GM19397 (cell line): Measurements from ENCODE around the gene ENTHD1.
"Not testable (repeated sequence)": the region's sequence is repeated elsewhere in the genome, so short reads cannot be mapped to it uniquely, and the experiment has no call there.

ENCODE experiments used
- ATAC-seq: cut with Tn5 transposase; IDR thresholded peaks from one replicate; pipeline ENCODE4 v1.9.1; 2021; ENCODE audit warnings: mild to moderate bottlenecking, moderate library complexity; ENCODE audit not compliant: unreplicated experiment

ENTHD1 gene

DNA sequence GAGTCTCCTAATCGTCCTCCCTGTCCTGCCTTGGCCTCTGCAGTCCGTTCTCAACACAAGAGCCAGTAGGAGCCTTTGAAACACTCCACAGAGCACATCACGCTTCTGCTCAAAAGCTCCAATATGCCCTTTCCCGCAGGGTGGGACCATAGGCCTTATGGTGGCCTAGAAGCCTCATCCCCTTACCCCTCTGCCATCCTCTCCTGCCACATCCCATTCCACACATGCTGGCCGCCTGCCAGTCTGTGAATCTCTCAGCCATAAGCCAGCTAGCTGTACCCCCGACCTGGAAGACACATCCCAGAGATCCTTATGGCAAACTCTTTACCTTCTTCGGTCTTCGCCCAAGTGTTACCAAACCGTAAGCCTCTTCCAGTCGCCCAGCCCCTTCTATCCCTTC lies 157.8 kb downstream of the ENTHD1 start:
- no peak for ATAC-seq

DNA sequence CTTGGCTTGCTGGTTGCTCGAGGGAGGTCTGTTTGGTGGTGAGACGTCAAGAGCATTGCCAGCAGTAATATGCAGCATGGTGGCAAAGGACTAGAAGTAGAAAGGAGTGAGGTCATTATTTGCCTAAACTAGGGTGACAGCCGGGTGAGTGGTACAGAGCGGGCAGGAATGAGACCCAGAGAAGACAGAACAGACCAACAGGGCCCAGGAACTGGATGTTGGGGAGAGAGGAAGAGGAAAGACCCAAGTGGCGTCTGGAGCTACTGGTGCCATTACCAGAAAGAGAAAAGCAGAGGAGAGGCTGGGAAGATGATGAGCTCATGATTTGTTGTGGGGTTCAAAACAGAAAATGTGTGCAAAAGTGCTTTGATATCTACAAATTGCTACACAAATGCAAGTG lies 158.7 kb downstream of the ENTHD1 start:
- no peak for ATAC-seq

DNA sequence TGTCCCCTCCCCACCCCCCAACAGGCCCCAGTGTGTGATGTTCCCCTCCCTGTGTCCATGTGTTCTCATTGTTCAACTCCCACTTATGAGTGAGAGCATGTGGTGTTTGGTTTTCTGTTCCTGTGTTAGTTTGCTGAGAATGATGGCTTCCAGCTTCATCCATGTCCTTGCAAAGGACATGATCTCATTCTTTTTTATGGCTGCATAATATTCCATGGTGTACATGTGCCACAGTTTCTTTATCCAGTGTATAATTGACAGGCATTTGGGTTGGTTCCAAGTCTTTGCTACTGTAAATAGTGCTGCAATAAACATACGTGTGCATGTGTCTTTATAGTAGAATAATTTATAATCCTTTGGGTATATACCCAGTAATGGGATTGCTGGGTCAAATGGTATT lies 159.5 kb downstream of the ENTHD1 start:
- not testable (repeated sequence) for ATAC-seq

DNA sequence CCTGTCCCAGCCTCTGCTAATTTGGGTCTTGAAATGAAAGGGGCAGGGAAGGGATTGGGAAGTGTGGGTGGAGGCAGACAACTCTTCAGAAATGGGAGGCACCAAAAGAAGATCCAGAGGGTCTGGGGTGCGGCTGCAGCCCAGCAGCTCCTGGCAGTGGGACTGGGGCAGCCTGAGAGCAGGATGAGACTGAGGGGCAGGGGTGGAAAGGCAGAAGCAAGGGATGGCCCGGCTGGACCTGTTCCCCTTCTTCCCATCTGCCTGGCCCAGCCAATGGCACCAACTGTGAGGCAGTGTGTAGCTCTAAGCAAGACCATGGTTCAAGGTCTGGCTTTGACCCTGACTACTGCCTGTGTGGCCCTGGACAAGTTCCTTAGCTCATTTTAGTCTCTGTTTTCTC lies 160.4 kb downstream of the ENTHD1 start:
- ATAC-seq = no peak

DNA sequence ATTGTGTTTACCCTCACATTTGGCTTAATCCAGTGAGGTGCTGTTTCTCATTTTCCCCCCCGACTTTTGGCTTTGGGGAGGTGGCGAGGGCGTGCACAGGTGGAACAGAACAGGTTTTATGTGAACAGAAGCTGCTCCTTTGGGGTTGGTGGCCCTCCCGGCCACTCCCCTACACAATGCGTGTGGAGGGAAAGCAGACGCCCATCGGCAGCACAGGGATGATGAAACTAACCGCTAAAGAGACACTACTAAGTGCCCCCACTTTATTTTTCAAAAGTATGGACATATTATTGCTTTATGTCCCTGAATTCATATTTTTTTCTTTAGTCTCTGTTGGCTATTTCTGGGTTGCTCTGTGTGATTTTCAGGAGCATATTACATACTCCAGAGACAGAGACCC lies 160.9 kb downstream of the ENTHD1 start:
- ATAC-seq = no peak

DNA sequence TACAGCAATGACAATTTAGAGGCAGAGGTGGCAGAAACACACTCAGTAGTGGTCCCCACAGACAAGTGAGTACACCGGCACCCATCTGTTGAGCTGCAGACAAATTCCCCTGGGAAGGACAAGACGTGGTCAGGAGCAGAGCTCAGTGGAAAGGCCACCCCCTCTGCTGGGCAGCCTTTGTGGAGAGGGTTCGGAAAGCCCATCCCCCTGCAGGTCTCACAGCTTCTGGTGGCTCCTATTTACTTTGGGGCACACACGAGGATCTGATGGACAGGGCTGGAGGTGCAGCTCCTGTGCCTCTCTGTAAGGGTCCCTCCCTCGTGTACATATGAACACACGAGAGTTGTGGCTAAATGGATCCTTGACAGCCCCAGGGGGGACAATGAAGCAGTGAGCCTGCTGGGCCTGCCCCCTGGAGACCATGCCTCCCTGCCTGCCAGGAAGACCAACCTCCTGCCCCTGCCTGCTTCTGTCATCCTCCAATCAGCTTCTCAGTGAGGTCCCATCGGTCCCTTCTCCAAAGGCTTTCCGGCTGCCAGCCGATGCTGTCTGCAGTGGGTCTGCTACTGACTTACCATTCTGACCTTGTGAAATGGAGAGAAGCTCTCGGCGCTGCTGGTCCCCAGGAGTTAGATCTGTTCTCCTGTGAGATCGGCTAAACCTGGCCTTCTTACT lies 161.5 kb downstream of the ENTHD1 start:
- no peak for ATAC-seq

DNA sequence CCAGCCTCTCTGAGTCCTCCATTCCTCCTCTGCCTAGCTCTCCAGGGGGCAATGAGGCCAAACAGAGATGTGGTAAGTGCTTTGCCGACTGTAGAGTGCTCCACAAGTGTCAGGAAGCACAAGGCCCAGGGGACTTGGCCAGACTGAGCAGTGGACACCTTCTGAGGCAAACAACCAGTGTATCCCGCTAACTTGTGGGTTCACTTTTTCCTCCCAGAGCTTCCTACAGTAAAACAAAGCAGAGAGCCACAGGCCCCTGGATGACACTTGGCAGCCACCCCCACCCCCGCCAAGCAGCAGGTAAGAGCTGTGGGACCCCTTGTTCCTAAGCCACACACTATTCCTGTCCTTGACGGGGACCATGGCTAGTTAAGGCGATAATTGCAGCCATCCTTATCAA lies 162.1 kb downstream of the ENTHD1 start:
- no peak for ATAC-seq

DNA sequence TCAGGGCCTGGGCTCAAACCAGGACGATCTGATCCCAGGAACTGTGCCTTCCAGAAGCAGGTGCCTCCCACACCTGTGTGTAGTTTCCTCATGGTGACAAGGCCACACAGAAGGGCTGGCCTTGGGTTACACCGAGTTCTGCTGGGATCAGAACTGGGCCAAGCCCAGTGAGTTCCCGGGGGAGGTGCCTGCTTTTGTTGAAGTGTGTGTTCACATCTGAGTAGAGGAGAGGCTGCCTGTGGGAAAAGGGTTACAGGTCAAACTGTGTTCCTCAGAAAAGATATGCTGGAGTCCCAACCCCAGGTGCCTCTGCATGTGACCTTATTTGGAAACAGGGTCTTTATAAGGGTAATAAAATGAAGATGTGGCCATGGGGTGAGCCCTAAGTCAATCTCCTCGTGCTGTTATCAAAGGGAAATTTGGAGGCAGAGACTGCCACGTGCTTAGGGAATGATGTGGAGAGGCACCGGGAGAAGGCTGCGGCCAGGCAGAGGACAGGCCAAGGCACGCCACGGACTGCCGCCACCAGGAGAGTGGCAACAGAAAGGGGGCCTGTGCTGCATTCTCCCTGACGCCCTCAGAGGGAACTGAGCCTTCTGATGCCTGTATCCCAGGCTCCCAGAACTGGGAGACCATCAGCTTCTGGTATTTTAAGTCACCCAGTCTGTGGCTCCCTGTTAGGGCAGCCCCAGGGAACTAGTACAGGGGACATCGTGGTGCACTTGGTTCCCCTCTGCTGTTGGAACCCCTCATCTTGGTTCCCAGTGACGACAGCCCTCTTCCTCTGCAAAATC lies 164.2 kb downstream of the ENTHD1 start:
- ATAC-seq = no peak

DNA sequence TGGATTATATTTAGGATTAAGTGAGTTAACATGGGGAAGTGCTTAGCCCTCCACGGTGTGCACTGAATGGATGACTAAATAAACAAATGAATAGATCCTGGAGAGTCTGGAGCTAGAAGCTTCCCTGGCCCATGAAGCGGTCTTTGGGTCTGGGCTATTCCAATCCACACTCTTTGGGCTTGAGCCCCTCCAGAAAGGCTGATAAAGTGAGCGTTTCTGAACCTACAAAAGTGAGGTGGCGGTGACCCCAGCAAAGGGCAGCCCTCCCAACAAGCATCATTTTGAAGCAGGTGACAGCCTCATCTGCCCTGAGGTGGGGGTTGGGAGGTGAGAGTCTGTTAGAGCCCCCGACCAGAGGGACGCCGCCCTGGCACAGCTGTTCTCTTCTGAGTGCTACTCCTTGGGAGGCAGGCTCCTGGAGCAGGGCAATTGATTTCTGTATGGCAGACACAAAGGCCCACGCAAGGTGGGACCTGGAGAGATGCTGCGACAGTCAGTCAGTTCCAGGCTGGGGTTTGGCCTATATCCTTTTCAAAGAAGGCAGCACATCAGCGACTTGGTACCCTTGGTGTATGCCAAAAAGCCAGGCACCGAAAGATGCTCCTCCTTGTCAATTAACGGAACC lies 165.2 kb downstream of the ENTHD1 start:
- no peak for ATAC-seq

DNA sequence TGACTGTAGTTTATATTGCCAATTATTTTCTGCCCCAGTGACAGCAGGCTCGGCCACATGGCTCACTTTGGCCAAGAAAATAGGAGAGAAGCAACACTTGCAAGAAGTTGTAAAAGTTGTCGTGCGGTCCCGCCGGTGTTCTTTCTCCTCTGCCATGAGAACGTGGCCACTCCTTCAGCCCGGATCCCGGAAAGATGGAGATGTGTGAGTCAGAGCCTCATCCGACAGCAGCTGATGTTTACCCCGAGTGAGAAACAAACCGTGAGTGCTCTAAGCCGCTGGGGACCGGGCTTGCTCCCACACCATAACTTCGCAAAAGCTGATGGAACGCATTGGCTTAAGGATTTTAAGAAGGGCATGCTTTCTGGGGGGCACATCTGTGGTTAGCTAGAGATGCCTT lies 166.0 kb downstream of the ENTHD1 start:
- ATAC-seq = no peak

DNA sequence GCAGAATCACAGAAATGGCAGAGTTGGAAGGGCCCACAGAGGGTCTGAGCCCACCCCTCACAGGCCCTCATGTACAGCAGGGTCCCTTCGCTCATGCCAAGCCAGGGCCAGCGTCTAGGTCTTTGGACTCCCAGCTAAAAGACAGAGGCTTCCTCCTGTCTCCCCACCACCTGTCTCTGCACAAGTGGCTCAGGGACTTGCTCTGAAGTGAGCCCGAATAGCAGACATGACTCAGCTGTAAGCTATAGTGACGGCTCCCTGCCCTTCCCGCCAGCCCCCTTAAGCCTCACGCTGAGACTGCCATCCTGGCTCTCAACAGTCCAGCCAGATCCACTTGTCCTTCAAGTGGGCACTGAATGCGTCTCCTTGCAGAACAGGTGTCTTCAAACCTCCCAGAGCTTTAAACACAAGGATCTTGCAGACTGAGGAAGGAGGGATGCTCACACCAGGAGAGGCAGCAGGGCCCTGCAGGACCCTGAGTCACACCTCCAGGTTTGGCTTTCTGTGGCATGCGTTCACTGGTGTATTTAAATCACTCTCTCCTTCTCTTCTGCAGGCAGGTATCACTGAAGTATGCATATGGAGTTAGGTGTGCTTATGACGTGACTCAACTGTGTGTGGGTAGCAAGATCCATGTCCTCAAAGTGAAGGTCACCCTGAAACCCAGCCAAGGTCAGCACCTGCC lies 168.1 kb downstream of the ENTHD1 start:
- ATAC-seq = no peak

DNA sequence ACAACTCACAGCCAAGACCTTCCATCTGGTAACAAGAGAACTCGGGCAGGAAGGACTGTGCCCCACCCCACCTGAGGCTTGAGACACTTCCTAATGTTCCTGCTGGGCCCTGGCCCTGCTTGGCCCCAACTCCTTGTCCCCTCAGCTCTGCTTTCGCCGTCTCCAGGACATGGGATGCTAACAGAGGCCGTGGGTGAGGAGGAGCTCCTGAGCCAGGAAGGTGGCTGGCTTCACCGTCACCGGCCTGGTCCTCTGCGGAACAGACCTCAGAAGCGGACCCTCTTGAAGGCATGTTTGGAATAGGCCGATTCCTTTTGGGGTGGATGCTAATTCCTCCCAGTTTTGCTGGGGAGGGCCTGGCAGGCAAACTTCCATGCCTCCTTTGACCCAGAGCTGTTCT lies 168.7 kb downstream of the ENTHD1 start:
- no peak for ATAC-seq

DNA sequence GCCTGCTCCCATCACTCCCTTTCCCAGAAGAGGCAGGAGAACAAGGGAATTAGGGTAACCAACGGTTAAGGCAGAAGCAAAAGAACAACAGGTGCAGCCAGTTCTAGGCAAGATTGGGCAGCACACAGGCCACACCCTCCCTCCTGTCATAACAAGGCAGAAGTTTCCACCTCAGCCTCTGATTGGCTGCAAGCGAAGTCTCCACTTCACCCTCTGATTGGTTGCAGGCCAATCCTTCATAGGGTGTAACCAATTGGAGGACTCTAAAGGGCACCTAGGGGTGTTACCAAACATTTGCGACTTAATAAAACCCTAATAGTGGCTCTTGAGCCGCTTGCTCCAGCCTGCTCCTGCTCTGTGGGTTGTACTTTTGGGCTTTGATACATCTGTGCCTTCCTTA lies 169.2 kb downstream of the ENTHD1 start:
- ATAC-seq = no peak

DNA sequence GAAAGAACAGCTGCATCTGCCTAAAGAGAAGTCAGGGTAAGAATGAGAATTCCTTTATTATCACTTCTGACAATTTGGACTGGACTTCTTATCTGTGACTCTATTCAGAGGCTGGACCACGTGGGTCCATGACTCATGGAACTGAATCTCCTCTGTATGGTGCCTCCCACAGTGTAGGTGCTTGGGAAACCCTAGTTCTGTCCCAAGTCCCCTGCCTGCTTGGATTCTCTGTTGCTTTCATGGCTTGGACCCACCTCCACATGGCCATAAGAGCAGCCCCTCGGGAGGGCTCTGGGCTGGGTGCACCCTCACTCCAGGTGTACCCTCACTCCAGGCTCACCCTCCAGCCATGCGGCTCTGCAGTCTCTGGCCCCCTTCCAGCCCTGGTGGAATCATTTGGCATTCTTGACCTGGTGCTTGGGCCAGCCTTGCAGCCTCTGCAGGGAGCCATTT lies 169.6 kb downstream of the ENTHD1 start:
- no peak for ATAC-seq

DNA sequence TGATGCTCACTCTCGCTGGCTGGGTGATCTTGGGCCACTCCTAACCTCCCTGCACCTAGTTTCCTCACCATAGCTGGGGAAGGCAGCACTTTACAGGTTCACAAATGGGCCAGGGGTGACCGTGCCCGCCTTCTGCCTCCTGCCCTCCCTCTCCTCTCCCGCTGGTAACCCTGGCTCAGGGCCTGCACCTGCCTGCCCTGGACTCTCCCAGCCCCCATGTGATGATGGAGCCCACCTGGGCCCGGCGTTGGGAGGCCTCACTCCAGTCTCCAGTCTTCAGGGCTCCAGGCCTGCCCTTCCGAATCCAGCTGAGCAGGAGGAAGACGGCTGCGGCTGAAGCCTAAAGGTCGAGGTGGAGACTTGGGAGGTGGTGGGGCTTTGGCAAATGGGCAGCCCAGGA lies 170.1 kb downstream of the ENTHD1 start:
- no peak for ATAC-seq

DNA sequence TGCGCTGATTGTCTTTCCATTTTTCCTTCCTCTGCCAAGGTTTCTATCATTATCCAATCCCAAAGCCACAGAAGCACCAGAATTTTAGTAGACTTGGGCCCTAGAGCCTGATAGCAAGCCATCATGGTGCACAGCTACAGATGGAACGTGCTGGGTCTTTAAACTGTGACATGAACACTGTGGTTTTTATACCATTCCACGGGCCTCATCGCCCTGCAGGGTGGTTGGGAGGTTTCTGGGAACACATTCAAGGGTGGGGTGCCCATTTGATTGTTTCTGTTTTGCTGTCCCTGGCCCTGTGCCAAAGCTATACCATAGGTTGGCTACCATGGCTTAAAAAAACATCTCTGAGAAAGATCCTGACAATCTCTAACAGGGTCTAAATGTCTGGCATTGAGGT lies 171.1 kb downstream of the ENTHD1 start:
- no peak for ATAC-seq

DNA sequence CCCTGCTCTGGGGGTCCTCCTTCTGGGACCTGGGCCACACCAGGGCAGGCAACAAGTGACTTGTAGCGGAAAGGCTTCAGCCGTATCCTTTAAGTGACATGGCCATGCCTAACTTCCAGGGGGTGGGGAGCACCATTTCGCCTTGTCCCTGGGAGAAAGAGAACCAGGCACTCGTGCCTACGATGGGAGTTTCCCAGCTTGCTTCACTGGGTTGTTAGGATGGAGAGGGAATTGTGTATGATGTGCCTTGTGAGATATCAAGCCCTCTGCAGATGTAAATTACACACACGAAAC lies 171.6 kb downstream of the ENTHD1 start:
- ATAC-seq = no peak

DNA sequence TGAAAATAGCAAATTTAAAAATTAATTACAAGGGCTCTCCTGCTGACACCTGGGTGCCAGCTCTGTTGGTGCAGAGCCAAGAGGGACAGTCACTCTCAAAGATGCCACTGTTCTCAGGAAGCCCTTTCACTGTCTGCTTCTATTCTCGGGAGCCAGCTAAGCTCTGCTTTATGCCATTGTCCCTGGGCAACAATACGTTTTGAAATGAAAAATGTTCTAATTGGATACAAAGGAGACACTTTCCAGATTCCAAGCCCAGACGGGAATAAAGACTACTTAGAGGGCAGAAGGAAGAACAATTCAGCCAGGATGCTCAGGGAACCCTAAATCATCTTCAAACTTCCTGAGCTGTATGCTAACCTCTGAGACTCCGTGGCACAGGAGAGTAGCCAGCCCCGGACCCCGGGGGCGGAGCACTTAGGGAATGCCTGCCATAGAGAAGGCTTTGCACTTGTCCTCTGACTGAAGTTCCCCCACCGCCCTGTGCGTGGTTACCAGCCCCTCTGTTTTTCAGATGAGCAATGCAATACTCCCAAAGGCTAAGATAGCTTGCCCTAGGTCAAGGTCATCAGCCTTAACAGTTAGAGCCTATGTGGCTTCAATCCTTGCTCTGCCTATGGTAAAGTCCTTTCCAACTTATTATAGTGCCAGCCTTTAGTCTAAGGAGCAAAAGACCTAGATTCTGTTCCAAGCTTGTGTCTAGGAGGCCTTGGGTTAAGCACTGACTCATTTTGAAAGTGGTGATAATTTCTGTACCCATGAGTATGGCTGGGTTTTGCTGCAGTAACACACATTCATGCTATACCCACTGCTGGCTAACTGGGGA lies 172.1 kb downstream of the ENTHD1 start:
- no peak for ATAC-seq

DNA sequence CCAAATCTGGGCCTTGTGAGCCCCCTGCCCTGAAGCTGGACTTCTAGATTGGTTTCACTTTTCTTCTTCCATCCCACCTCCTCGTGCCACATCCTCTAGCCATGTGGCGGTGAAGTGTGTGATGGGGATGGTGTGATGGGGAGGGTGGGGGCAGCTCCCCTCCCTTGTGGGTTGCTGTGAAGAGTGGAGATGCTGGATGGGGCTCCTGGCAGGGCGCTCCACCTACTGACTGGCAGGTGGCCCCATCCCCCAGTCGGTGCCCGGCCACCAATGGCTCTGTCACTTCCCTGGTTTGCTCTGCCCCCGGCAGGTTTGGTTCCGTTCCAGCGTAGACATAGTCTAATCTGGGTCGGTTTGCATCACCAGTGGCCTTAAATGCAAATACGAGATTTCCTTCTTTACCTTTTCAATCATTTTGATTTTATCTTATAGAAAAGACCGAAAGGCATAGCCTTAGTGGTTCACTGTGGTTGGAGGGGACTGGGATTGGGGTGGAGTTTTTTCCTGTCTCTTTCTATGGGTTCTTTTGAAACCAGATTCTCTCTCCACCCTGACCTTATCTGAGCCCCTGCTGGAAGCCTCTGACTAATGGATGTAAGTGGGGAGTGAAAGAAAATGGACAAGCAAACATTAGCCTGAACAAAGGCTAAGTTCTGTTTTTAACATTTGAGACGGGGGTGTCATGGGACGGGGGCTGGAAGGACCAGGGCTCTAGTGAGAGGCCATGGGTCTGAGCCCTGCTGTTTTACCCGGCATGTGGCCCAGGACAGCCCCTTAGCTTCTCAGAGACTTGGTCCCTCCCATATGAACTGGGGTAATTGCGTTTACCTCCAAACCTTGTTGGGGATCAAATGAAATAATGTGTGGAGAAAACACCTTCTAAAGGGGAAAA lies 173.8 kb downstream of the ENTHD1 start:
- no peak for ATAC-seq

DNA sequence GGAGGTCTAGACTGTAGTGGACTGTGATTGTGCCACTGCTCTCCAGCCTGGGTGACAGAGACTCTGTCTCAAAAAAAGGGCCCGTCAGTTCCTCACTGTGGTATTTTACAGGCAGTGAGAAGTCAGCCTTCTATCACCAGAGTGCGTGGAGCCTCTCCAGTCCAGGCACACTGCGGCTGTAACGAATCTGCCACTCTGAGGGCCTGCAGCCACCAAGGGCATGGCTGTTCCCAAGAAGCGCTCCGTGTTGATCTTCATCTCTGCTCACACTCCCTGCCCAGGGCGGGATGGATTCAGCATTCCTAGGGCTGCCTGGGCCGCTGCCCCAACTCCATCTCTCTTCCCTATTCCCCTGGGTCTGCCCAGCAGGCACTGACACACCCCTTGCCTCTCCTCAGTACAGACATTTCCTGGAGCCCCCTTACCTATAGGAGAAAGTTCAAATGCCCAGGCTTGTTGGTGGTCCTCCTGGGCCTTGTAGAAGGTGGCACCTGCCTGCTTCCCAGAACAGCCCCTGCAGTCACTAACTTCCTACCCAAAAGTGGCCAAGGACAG lies 174.6 kb downstream of the ENTHD1 start:
- no peak for ATAC-seq
